Liver (tissue), 3 donors: ENCODE results near the gene PLCXD3.

ENCODE experiments used
- CTCF ChIP-seq: fragments of 150-350 bp; IDR thresholded peaks from 2 replicates; pipeline ENCODE4 v1.5.1; 2017; ENCODE audit warnings: improper control_type of control experiment, low read depth, low read length; ENCODE audit not compliant: missing input control
- FOXA2 ChIP-seq: IDR thresholded peaks from 2 replicates; pipeline ENCODE4 v1.6.1; 2016; ENCODE audit warnings: antibody characterized with exemption
- JUND ChIP-seq, 2 donors: IDR thresholded peaks; 2 replicates each; pipeline ENCODE4 v1.6.1; 2016; ENCODE audit warnings: antibody characterized with exemption in 2 of 2
- MAX ChIP-seq: IDR thresholded peaks from 2 replicates; pipeline ENCODE4 v1.6.1; 2016; ENCODE audit warnings: antibody characterized with exemption
- RAD21 ChIP-seq, 2 donors: IDR thresholded peaks; 2 replicates each; pipeline ENCODE4 v1.6.1; 2016; ENCODE audit warnings: antibody characterized with exemption in 2 of 2, mild to moderate bottlenecking in 2 of 2
- REST ChIP-seq: IDR thresholded peaks from 2 replicates; pipeline ENCODE4 v1.6.1; 2016; ENCODE audit warnings: antibody characterized with exemption, mild to moderate bottlenecking
- RXRA ChIP-seq, 2 donors: IDR thresholded peaks; 2 replicates each; pipeline ENCODE4 v1.6.1; 2017 to 2018; ENCODE audit warnings: antibody characterized with exemption in 2 of 2, mild to moderate bottlenecking in 1 of 2
- SP1 ChIP-seq: IDR thresholded peaks from 2 replicates; pipeline ENCODE4 v1.6.1; 2018; ENCODE audit warnings: antibody characterized with exemption, mild to moderate bottlenecking
- YY1 ChIP-seq: IDR thresholded peaks from 2 replicates; pipeline ENCODE4 v1.6.1; 2016; ENCODE audit warnings: antibody characterized with exemption, mild to moderate bottlenecking
- ZBTB33 ChIP-seq: IDR thresholded peaks from 2 replicates; pipeline ENCODE4 v1.6.1; 2016; ENCODE audit warnings: antibody characterized with exemption
- donor health status: healthy.
- donor health status: healthy.

- TF ChIP-seq CTCF (no peak), FOXA2 (no peak), REST (no peak), RXRA (IDR thresholded peaks at IDR 0.05) (no peak), JUND (IDR thresholded peaks at IDR 0.05) (no peak), ZBTB33 (no peak), MAX (no peak), SP1 (no peak), RAD21 (IDR thresholded peaks at IDR 0.05) (no peak), YY1 (no peak)
Observed at GRCh38 chr5:41365369-41365768, 145.0 kb downstream of the PLCXD3 start.
